Astrocyte (in vitro differentiated cells and primary cell): ENCODE measurements around the gene ETV6. TPM values are rescaled to one million over a fixed set of nuclear protein-coding genes. Genes with fewer than 3 reads are reported as not detected.

Experiments
- DNase-seq: peaks from one replicate; pipeline ENCODE4 v3.0.0-alpha.2; 2010; ENCODE audit warnings: low read depth
- FAIRE-seq: peaks from 2 replicates; lab custom pipeline; 2011; peaks lifted over from hg19 to GRCh38; lab: Jason Lieb, UNC
- H2AFZ ChIP-seq: 2 replicates; pipeline ENCODE4 v1.6.0; 2012; ENCODE audit warnings: low read depth, low read length, inconsistent platforms
- H3K27ac ChIP-seq: 2 replicates; pipeline ENCODE4 v1.5.1; 2011; ENCODE audit warnings: low read depth, low read length, inconsistent platforms
- H3K27me3 ChIP-seq: 2 replicates; pipeline ENCODE4 v1.6.0; 2011; ENCODE audit warnings: low read length, inconsistent platforms; ENCODE audit not compliant: insufficient read depth
- H3K36me3 ChIP-seq: 2 replicates; pipeline ENCODE4 v1.5.1; 2011; ENCODE audit warnings: low read length, inconsistent platforms; ENCODE audit not compliant: insufficient read depth
- H3K4me1 ChIP-seq: 2 replicates; pipeline ENCODE4 v1.5.1; 2011; ENCODE audit warnings: low read length, inconsistent platforms; ENCODE audit not compliant: insufficient read depth
- H3K4me2 ChIP-seq: 2 replicates; pipeline ENCODE4 v1.6.0; 2012; ENCODE audit warnings: low read length, inconsistent platforms
- H3K4me3 ChIP-seq: 2 replicates; pipeline ENCODE4 v1.5.1; 2011; ENCODE audit warnings: low read depth, mild to moderate bottlenecking, low read length, inconsistent platforms; ENCODE audit not compliant: insufficient read depth
- H3K79me2 ChIP-seq: 2 replicates; pipeline ENCODE4 v1.6.0; 2012; ENCODE audit warnings: mild to moderate bottlenecking, low read length, inconsistent platforms; ENCODE audit not compliant: insufficient read depth
- H3K9ac ChIP-seq: 2 replicates; pipeline ENCODE4 v1.6.0; 2012; ENCODE audit warnings: mild to moderate bottlenecking, low read length, inconsistent platforms
- H3K9me3 ChIP-seq: 2 replicates; pipeline ENCODE4 v1.5.1; 2012; ENCODE audit warnings: low read depth, mild to moderate bottlenecking, low read length, inconsistent platforms; ENCODE audit not compliant: insufficient read depth
- H4K20me1 ChIP-seq: 2 replicates; pipeline ENCODE4 v1.6.0; 2012; ENCODE audit warnings: low read length, inconsistent platforms; ENCODE audit not compliant: insufficient read depth
- H3K27ac Mint-ChIP-seq: one replicate; pipeline ENCODE4 v1.8.0; 2021; ENCODE audit warnings: mild to moderate bottlenecking, mixed read lengths; ENCODE audit not compliant: unreplicated experiment
- H3K27me3 Mint-ChIP-seq: one replicate; pipeline ENCODE4 v1.8.0; 2021; ENCODE audit warnings: low read depth, mixed read lengths; ENCODE audit not compliant: unreplicated experiment
- H3K36me3 Mint-ChIP-seq: one replicate; pipeline ENCODE4 v1.8.0; 2021; ENCODE audit warnings: low read depth, mixed read lengths; ENCODE audit not compliant: unreplicated experiment
- H3K4me1 Mint-ChIP-seq: one replicate; pipeline ENCODE4 v1.8.0; 2021; ENCODE audit warnings: low read depth, mixed read lengths; ENCODE audit not compliant: unreplicated experiment
- H3K4me3 Mint-ChIP-seq: one replicate; pipeline ENCODE4 v1.8.0; 2021; ENCODE audit warnings: mild to moderate bottlenecking, moderate library complexity, mixed read lengths; ENCODE audit not compliant: unreplicated experiment
- H3K9me3 Mint-ChIP-seq: one replicate; pipeline ENCODE4 v1.8.0; 2021; ENCODE audit warnings: mild to moderate bottlenecking, mixed read lengths; ENCODE audit not compliant: unreplicated experiment
- CTCF ChIP-seq: IDR thresholded peaks from 2 replicates; pipeline ENCODE4 v1.5.1; 2011; ENCODE audit warnings: low read depth, mild to moderate bottlenecking, inconsistent platforms, low read length, moderate library complexity; ENCODE audit not compliant: insufficient read depth
- EZH2 ChIP-seq: IDR thresholded peaks from 2 replicates; pipeline ENCODE4 v1.6.1; 2012; ENCODE audit warnings: mild to moderate bottlenecking, low read length, inconsistent platforms; ENCODE audit not compliant: insufficient read depth
- total RNA-seq: library from RNA; stranded (reverse); gene quantifications from 2 replicates; pipeline ENCODE4 v1.2.1, GENCODE V29; 2021

The ETV6 gene
- total RNA-seq, 1 donor from 2014 or later, result 41.2 TPM

GRCh38 chr12:11672256-11673191, 23.1 kb downstream of the ETV6 start:
- no peaks in the 10 kb centered on the region for H3K27me3 ChIP-seq
- FAIRE-seq, result no peak
- Mint-ChIP-seq H3K27me3 (no peaks in the 10 kb centered on the region), H3K4me1 (peaks cover 49% of the 10 kb centered on the region), H3K27ac (no peak overlapping the region), H3K9me3 (no peaks in the 10 kb centered on the region), H3K4me3 (no peak overlapping the region), H3K36me3 (no peaks in the 10 kb centered on the region)
- H4K20me1 ChIP-seq, result peaks cover 95% of the 10 kb centered on the region
- H3K79me2 ChIP-seq, result peaks cover 100% of the 10 kb centered on the region
- no peak for DNase-seq
- H3K9ac ChIP-seq, result no peak overlapping the region
- no peak for TF ChIP-seq CTCF
- no peak for TF ChIP-seq EZH2
- no peak overlapping the region for H3K4me3 ChIP-seq
- H3K36me3 ChIP-seq, result no peaks in the 10 kb centered on the region
- no peak overlapping the region for H3K4me2 ChIP-seq
- H2AFZ ChIP-seq, result no peak overlapping the region
- H3K4me1 ChIP-seq, result peaks cover 2% of the 10 kb centered on the region
- H3K27ac ChIP-seq, result no peak overlapping the region
- no peaks in the 10 kb centered on the region for H3K9me3 ChIP-seq

GRCh38 chr12:11673666-11674461, 24.4 kb downstream of the ETV6 start:
- H3K36me3 Mint-ChIP-seq, result peaks cover 2% of the 10 kb centered on the region
- Histone ChIP-seq H3K27me3 (no peaks in the 10 kb centered on the region), H3K4me1 (peaks cover 2% of the 10 kb centered on the region), H3K4me2 (no peak overlapping the region), H3K9me3 (no peaks in the 10 kb centered on the region), H3K27ac (no peak overlapping the region), H4K20me1 (peaks cover 96% of the 10 kb centered on the region), H3K36me3 (no peaks in the 10 kb centered on the region), H3K9ac (no peak overlapping the region), H2AFZ (no peak overlapping the region), H3K79me2 (peaks cover 100% of the 10 kb centered on the region), H3K4me3 (no peak overlapping the region)
- no peak overlapping the region for H3K27ac Mint-ChIP-seq
- H3K27me3 Mint-ChIP-seq, result no peaks in the 10 kb centered on the region
- TF ChIP-seq EZH2, result no peak
- TF ChIP-seq CTCF, result no peak
- DNase-seq (no peak), FAIRE-seq (no peak)
- H3K9me3 Mint-ChIP-seq, result no peaks in the 10 kb centered on the region
- H3K4me1 Mint-ChIP-seq, result peaks cover 52% of the 10 kb centered on the region
- no peak overlapping the region for H3K4me3 Mint-ChIP-seq
